ENCODE measurements around the gene HIPK2.

HIPK2 gene

DNA sequence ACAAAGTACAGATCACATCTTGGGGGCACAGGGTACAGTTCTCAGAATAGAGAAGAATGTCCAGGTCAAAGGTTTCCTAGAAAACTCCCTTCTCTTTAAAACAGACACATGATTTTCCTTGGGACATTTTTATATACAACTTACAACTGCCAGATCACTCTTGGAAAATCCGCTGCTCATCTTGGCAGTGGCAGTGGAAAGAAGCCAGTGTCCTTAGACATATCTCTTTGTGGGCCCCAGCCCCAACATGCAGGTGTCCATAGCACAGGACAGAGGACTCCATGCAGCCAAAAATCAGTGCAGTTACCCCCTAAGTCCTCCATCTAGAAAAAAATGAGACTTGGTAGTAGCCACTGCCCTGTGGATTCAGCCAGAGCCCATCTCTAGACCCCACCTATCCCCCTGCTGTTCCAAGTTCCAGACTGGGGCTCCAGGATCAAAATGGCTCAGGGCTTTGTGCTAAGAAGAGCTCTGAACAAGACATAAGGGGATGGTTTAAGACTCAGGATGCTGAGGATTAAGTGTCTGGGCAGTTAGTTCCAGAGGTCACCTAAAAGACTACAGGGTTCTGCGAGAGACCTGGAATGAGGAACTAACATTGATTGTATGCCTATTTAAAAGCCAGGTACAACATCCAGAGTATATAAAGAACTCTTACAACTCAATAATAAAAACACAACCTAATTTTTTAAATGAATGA lies 34.4 kb downstream of the HIPK2 start:
- H3K27me3 Mint-ChIP-seq = no peaks in the 10 kb centered on the region
- no peak overlapping the region for H3K4me3 Mint-ChIP-seq
- H3K9me3 Mint-ChIP-seq = no peaks in the 10 kb centered on the region
- intact Hi-C loops (cut with micrococcal nuclease) = no loop called here
- H3K36me3 Mint-ChIP-seq (ENCODE audit: low read depth) = peaks cover 7% of the 10 kb centered on the region
- peaks cover 58% of the 10 kb centered on the region for H3K4me1 Mint-ChIP-seq (ENCODE audit: low read depth)
- no peak overlapping the region for H3K27ac Mint-ChIP-seq

DNA sequence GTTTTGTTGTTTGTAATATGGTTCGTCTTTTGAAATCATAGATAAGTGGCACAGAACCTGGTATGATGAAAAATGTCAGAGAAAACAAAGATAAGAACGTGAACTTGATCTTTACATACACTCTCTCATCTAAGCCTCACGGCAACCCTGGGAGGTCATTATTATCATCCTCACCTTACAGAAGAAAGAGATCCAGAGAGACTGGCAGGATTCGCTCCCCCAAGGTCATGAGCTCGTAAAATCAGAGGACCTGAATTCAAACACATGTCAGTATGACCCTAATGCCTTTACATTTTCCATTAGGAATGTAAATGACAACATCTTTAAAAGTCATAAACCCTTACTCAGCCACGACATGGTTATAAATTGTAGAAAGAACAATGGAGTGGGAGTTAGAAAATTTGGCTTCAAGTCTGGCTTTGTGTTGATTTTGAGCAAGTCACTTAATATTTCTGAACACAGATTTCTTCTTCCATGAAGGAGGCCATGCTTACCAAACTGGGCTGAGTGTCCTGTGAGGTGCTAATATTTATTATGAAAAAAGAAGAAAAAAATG lies 35.9 kb downstream of the HIPK2 start:
- intact Hi-C loops (cut with micrococcal nuclease) = no loop called here
- Mint-ChIP-seq H3K27ac (no peak overlapping the region), H3K4me3 (no peak overlapping the region), H3K9me3 (no peaks in the 10 kb centered on the region), H3K4me1 (ENCODE audit: low read depth) (peaks cover 65% of the 10 kb centered on the region), H3K27me3 (no peaks in the 10 kb centered on the region), H3K36me3 (ENCODE audit: low read depth) (peaks cover 9% of the 10 kb centered on the region)

DNA sequence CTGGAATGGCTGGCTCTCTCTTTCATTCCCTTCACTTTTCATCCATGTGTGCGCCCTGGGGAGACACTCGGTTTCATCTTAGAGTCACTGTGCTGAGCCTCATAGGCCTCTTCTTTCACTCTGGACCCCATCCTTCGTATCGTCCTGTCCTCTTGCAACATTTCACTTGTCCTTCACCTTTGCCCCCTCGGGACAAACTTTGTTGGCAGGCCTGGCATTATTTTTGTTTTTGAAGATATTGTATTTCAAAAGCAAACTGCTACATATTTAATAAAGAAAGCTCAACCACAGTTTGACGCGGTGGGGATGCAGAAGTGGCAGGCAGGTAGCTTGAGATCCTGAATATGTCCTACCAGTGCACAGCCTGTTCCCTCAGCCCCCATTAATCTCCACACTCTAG lies 36.6 kb downstream of the HIPK2 start:
- no peak overlapping the region for H3K4me3 Mint-ChIP-seq
- intact Hi-C loops (cut with micrococcal nuclease) = no loop called here
- peaks cover 15% of the 10 kb centered on the region for H3K36me3 Mint-ChIP-seq (ENCODE audit: low read depth)
- H3K27ac Mint-ChIP-seq = no peak overlapping the region
- H3K4me1 Mint-ChIP-seq (ENCODE audit: low read depth) = peaks cover 60% of the 10 kb centered on the region
- H3K27me3 Mint-ChIP-seq = no peaks in the 10 kb centered on the region
- H3K9me3 Mint-ChIP-seq = no peaks in the 10 kb centered on the region

DNA sequence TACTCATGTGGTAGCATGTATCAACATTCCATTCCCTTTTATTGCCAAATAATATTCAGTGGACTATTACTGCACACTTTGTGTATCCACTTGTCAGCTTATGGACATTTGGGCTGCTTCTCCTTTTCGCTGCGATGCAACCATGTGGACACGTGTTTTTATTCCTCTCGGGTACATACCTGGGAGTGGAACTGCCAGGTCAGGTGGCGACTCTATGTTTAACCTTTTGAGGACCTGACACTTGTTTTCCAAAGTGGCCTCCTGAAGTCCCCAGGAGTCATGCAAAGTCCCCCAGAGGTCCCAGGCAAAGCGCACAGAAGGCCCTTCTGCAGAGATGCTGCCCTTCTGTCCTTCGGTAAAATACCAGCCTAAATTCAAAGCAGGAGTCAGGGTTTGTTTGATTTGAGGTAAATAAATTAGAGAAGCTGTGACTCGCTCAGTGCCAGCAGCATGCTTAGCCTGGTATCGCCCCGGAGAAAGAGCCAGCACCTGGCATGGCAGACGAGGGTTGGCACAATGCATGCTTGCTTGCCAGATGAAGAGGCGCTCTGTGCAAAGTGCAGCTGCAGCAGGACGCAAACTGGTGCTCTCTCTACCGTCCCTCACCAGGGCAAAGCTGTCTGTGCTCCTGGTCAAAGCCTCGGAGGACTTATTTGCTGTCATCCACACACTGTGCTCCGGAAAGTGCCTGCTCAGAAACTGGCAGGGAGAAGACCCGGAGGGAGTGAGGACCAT lies 37.8 kb downstream of the HIPK2 start:
- no peak overlapping the region for H3K27ac Mint-ChIP-seq
- peaks cover 21% of the 10 kb centered on the region for H3K36me3 Mint-ChIP-seq (ENCODE audit: low read depth)
- H3K4me1 Mint-ChIP-seq (ENCODE audit: low read depth) = peaks cover 59% of the 10 kb centered on the region
- H3K4me3 Mint-ChIP-seq = no peak overlapping the region
- intact Hi-C loops (cut with micrococcal nuclease) = no loop called here
- H3K9me3 Mint-ChIP-seq = no peaks in the 10 kb centered on the region
- H3K27me3 Mint-ChIP-seq = no peaks in the 10 kb centered on the region

DNA sequence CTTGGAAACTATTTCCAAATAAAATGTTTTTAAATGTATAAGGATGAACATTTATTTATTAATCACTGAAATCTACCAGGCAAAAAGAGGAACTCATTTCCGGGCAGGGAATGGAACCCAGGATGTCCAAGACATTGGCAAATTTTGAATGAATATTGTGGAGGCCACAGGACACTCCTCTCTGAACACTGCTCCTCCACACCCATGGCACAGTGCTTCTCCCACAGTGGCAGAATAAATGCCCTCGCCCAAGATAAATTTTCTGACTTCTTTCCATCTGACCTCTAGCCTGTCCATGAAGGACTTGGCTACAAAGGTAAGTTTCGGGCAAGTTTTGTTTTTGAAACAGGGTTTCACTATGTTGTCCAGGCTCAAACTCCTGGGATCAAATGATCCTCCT lies 39.0 kb downstream of the HIPK2 start:
- intact Hi-C loops (cut with micrococcal nuclease) = no loop called here
- Mint-ChIP-seq H3K4me3 (no peak overlapping the region), H3K4me1 (ENCODE audit: low read depth) (peaks cover 47% of the 10 kb centered on the region), H3K27ac (no peak overlapping the region), H3K27me3 (no peaks in the 10 kb centered on the region), H3K36me3 (ENCODE audit: low read depth) (peaks cover 21% of the 10 kb centered on the region), H3K9me3 (no peaks in the 10 kb centered on the region)

DNA sequence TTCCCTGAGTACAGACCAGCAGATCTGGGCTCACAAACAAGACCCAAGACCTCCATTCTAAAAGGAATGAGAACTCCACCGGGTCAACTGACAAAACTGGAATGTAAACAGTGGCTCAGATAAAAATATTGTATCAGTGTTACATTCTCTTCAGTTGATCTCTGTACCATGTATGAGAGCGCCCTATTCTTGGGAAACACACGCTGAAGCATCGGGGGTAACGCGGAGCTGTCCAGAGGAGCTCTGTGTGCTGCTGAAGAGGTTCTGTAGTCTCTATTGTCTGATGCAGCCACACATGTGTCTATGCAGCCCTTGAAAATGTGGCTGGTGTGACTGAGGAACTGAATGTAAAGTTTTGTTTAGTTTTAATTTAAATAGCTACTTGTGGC lies 39.7 kb downstream of the HIPK2 start:
- peaks cover 21% of the 10 kb centered on the region for H3K36me3 Mint-ChIP-seq (ENCODE audit: low read depth)
- peaks cover 41% of the 10 kb centered on the region for H3K4me1 Mint-ChIP-seq (ENCODE audit: low read depth)
- H3K4me3 Mint-ChIP-seq = no peak overlapping the region
- no peaks in the 10 kb centered on the region for H3K27me3 Mint-ChIP-seq
- no peak overlapping the region for H3K27ac Mint-ChIP-seq
- H3K9me3 Mint-ChIP-seq = no peaks in the 10 kb centered on the region
- intact Hi-C loops (cut with micrococcal nuclease) = no loop called here

DNA sequence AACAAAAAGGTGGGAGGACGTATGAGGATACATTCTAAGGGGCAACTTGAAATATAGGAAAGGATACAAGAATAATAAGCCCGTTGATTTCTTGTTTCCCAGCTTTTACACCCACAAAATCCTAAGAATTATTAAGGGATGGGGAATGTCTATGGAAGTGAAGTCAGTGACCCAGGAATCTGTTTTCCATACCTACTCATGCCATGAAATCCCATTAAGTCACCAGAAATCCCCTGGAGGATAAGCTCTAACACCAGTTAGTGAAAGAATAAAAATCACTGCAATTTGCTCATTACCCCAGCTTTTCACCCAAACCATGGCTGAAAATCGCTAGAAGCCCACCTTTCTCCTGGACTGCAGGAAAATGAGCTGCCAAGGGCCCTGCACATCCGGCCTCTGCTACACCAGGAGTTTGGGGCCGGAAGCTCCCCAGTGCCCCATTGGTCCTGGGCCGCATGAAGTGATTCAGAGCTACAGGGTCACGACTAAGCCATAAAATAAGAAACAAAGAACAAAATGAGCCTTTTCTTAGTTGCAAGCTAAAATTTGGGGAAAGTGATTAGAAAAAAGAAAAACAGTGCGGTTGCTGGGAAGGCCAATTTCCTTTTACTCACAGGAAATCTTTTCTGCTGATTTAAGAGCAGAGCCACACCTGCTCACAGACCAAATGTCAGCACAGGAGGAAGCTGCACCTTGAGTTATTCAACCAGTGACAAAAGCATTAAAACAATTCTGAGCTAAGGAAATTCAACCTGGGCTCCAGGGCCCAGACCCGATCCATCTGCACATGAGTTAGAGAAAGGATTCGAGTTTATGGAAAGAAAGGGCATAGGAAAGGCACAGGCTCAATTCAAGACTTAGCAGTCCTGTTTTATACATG lies 40.3 kb downstream of the HIPK2 start:
- H3K27me3 Mint-ChIP-seq = no peaks in the 10 kb centered on the region
- H3K36me3 Mint-ChIP-seq (ENCODE audit: low read depth) = peaks cover 21% of the 10 kb centered on the region
- intact Hi-C loops (cut with micrococcal nuclease) = no loop called here

DNA sequence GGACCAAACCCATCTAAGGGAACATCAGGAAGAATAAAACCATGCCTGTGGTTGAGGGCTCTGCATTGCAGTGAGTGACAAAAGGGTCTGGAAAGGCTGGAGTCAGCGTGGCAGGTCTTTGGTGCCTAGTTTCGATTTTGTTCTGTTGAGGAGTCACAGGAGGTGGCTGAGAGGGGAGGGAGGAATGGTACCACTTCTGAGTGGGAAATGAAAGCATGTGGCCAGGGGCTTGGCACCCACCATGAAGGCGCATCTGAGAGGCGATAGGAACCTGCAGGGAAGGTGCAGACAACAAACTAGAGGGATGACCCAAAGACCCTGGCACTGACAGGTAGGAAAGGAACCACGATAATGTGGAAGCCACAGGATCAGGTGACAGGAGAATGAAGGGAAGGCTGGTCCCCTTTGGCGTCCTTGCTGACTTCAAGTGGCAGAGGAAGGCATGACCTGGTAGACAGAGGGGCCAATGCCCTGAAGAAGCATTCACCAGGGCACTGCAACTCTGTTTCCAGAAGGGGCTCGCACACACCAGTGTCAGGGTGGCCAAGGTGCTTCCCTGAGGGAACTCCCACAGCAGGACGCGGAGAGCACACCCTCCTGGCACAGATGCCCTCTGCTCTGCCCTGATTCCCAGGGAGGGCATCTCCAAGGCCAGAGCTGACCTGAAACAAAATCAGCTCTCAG lies 41.7 kb downstream of the HIPK2 start:
- intact Hi-C loops (cut with micrococcal nuclease) = no loop called here
- H3K27me3 Mint-ChIP-seq = no peaks in the 10 kb centered on the region
- peaks cover 56% of the 10 kb centered on the region for H3K4me1 Mint-ChIP-seq (ENCODE audit: low read depth)
- no peaks in the 10 kb centered on the region for H3K9me3 Mint-ChIP-seq
- no peak overlapping the region for H3K27ac Mint-ChIP-seq
- H3K4me3 Mint-ChIP-seq = no peak overlapping the region
- H3K36me3 Mint-ChIP-seq (ENCODE audit: low read depth) = peaks cover 14% of the 10 kb centered on the region

More for the DNA sequence above, 40.3 kb downstream of the HIPK2 start:
- H3K4me3 Mint-ChIP-seq = no peak overlapping the region
- no peaks in the 10 kb centered on the region for H3K9me3 Mint-ChIP-seq
- H3K27ac Mint-ChIP-seq = no peak overlapping the region
- peaks cover 42% of the 10 kb centered on the region for H3K4me1 Mint-ChIP-seq (ENCODE audit: low read depth)

DNA sequence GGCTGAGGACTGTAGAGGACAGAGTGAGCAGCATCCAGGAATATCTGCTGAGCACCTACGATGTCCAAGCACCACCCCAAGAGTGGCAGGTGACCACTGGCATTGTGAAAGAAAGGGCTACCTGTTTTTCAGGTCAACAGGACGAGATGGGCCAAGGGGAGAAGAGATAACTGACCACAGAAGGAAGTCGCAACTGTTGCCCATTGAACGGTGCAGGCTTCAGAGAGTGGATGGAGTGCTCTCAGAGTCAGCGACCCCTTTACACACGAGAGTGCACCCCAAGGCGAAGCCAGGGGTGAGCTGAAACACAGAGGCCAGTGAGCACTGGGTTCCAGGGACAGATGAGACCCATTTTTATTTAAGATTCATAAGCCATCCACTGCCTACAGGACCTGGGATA lies 42.3 kb downstream of the HIPK2 start:
- Mint-ChIP-seq H3K4me1 (ENCODE audit: low read depth) (peaks cover 60% of the 10 kb centered on the region), H3K4me3 (no peak overlapping the region), H3K9me3 (no peaks in the 10 kb centered on the region), H3K36me3 (ENCODE audit: low read depth) (peaks cover 14% of the 10 kb centered on the region), H3K27ac (no peak overlapping the region), H3K27me3 (no peaks in the 10 kb centered on the region)
- intact Hi-C loops (cut with micrococcal nuclease) = no loop called here

DNA sequence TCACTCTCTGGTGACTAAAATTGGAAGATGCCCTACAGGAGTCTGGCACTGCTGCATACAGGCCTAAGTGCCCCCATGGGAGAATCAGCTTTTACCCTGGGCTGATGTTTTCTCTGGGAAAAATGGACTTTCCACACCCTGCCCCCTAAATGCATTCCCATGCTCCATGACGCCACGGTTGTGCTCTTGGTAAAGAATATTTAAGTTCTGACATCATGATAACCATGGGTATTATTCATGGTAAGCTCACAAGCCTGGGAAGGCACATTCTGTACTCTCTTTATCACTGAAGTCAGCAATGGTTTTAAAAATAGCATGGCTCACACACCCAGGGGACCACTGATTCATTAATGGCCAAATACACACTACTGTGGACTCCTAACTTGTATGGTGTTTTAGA lies 43.4 kb downstream of the HIPK2 start:
- Mint-ChIP-seq H3K27me3 (no peaks in the 10 kb centered on the region), H3K36me3 (ENCODE audit: low read depth) (peaks cover 14% of the 10 kb centered on the region), H3K4me1 (ENCODE audit: low read depth) (peaks cover 56% of the 10 kb centered on the region), H3K4me3 (no peak overlapping the region), H3K9me3 (no peaks in the 10 kb centered on the region), H3K27ac (no peak overlapping the region)
- intact Hi-C loops (cut with micrococcal nuclease) = loop anchor here (5.0 kb wide), 1 partner anchor 33 kb away; no protein-coding TSS in a partner anchor

DNA sequence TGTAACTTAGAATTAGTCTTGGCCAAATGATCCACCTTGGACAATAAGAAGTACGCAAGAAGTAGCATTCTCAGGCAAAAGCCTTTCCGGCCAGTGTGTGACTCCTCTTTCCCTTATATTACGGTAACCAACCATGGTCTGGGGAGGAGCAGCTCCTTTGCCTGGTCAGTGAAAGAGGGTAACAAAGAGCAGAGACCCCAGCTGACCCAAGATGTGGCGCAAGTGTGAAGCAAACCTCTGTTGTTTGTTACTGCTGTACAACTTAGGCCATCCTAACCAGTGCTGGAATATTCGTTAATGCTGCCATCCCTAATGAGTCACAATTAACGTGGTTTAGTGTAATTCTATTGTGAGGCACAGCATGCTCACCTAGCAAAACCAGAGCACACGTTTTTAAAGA lies 44.0 kb downstream of the HIPK2 start:
- no peak overlapping the region for H3K4me3 Mint-ChIP-seq
- H3K27me3 Mint-ChIP-seq = no peaks in the 10 kb centered on the region
- intact Hi-C loops (cut with micrococcal nuclease) = loop anchor here (5.0 kb wide), 1 partner anchor 34 kb away; no protein-coding TSS in a partner anchor
- peaks cover 20% of the 10 kb centered on the region for H3K36me3 Mint-ChIP-seq (ENCODE audit: low read depth)
- H3K9me3 Mint-ChIP-seq = no peaks in the 10 kb centered on the region
- peaks cover 53% of the 10 kb centered on the region for H3K4me1 Mint-ChIP-seq (ENCODE audit: low read depth)
- H3K27ac Mint-ChIP-seq = no peak overlapping the region

DNA sequence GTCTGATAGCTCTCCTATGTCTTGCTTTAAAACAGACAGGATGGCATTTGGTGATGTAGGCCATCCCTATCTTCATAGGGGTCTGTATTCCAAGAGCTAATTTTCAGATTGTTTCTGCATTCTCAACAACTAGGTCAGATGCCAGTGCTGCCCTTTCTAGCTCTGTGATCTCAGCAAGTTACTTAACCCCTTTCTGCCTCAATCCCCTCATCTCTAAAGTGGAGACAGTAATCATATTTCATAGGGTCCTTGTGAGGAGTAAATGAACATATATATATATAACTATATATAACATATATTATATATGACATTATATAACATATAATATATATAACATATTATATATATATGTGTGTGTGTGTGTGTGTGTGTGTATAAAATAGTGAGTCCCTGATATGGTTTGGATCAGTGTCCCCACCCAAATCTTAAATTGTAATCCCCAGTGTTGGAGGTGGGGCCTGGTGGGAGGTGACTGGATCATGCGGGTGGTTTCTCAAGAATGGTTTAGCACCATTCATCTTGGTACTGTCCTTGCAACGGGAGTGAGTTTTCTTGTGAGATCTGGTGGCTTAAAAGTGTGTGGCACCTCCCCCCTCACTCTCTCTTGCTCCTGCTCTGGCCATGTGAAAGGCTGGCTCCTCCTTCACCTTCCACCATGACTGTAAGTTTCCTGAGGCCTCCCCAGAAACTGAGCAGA lies 45.2 kb downstream of the HIPK2 start:
- H3K9me3 Mint-ChIP-seq = no peaks in the 10 kb centered on the region
- H3K27ac Mint-ChIP-seq = no peak overlapping the region
- intact Hi-C loops (cut with micrococcal nuclease) = loop anchor here (5.0 kb wide), 1 partner anchor 35 kb away; no protein-coding TSS in a partner anchor
- peaks cover 20% of the 10 kb centered on the region for H3K36me3 Mint-ChIP-seq (ENCODE audit: low read depth)
- no peak overlapping the region for H3K4me3 Mint-ChIP-seq
- H3K4me1 Mint-ChIP-seq (ENCODE audit: low read depth) = peaks cover 43% of the 10 kb centered on the region
- H3K27me3 Mint-ChIP-seq = no peaks in the 10 kb centered on the region
